GM18508 (cell line): ENCODE data around the gene MCFD2.
A peak's percentile ranks its signal among the peaks of the same experiment; 100 is the strongest.

Source experiments
- ATAC-seq: cut with Tn5 transposase; IDR thresholded peaks from one replicate; pipeline ENCODE4 v1.9.1; 2021; ENCODE audit warnings: moderate number of reproducible peaks; ENCODE audit not compliant: insufficient read depth, unreplicated experiment

MCFD2 gene

GRCh38 chr2:46939626-46940359 lies 24.2 kb upstream of the MCFD2 start:
- ATAC-seq = no peak

- ATAC-seq = no peak
Measured at GRCh38 chr2:46937471-46937901, 21.9 kb upstream of the MCFD2 start.

DNA sequence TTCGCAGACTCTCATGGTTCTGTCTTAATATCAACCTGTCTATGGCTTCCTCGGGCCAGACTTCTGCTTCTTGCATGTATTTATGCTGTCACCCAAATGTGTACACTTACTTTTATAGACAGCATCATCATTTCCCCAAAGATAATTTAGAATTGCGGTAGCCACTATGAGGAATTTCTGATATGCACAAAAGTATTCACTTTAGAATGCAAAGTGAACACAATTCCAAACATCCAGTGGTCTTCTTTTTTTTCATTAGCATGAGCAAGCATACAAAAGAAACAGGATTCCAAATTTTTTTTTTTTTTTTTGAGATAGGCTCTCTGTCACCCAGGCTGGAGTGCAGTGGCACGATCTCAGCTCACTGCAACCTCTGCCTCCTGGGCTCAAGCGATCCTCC lies 21.0 kb upstream of the MCFD2 start:
- ATAC-seq = no peak

DNA sequence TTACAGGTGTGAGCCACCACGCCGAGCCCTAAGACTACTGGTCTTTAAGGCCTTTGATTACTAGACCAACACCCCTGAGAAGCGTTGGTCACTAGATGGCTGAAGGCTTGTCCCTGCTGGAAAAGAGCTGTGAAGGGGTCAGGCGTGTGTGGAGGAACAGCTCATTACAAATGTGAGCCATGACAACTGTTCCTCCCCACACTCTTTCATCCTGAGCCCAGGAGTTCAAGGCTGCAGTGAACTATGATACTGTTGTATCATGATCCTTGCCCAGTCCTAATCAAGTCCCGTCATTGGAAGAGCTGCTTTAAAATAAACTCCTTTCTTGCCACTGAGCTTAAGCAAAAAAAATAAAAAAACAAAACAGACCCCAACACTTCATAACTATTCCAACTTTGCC lies 19.5 kb upstream of the MCFD2 start:
- no peak for ATAC-seq

GRCh38 chr2:46929612-46930011 lies 14.0 kb upstream of the MCFD2 start:
- ATAC-seq = no peak

DNA sequence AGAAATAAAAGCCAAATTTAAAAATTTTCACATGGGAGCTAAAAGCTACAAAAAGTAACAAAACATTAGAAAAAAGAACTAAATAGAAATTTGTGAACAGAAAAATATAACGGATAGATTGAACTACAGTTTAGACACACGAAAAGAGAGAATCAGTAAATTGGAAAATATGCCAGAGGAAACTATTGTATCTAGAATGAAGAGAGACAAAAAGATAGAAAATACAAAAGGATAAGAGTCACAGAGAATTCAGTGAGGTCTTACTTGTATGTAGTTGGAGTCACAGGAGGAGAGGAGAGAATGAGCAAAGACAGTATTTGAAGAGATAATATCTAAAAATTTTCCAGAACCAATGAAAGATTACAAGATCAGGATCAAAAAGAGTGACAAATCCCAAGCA lies 11.3 kb upstream of the MCFD2 start:
- ATAC-seq = no peak

- no peak for ATAC-seq
Measured at GRCh38 chr2:46925474-46926351, 10.1 kb upstream of the MCFD2 start.

DNA sequence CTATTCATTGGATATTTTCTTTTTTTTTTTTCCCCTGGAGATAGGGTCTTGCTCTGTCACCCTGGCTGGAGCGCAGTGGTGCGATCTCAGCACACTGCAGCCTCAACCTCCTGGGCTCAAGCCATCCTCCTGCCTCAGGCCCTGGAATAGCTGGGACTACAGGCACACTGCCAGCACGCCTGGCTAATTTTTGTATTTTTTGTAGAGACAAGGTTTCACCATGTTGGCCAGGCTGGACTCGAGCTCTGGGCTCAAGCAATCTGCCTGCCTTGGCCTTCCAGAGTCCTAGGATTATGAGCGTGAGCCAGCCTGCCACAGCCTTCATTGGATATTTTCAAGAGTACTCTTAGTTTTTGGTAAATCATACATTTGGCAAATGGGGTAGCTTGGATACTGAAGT lies 9.0 kb upstream of the MCFD2 start:
- no peak for ATAC-seq

- no peak for ATAC-seq
Measured at GRCh38 chr2:46924038-46924437, 8.4 kb upstream of the MCFD2 start.

GRCh38 chr2:46923041-46923528 lies 7.5 kb upstream of the MCFD2 start:
- no peak for ATAC-seq

GRCh38 chr2:46922606-46923005 lies 7.0 kb upstream of the MCFD2 start:
- ATAC-seq = no peak

DNA sequence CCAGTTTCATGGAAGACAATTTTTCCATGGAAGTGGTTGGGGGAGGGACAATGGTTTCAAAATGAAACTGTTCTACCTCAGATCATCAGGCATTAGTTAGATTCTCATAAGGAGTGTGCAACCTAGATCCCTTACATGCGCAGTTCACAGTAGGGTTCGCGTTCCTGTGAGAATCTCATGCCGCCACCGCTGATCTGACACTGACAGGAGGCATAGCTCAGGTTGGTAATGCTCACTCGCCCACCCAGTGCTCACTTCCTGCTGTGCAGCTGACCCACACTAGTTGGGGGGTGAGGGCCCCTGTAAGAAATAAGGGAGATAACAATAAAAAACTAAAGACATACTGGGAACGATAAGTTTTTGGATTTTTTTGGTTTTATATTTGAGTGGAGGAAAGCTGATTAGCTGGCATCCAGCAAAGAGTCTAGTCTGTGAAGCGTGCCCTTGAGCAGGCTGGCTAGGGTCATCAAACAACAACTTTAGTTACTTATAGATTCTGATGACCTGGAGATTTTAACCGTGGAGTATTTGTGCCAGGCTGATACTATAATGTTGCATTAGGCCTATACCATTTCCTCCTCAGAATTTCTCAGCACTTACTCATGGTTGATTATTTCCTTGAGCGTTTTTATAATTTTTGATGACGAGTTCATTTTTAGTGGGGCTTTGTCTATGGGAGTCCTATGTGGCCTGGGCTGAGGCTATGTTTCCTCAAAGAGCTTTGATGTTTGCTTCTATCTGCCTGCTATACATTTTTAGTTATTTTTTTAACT lies 6.3 kb upstream of the MCFD2 start:
- no peak for ATAC-seq

DNA sequence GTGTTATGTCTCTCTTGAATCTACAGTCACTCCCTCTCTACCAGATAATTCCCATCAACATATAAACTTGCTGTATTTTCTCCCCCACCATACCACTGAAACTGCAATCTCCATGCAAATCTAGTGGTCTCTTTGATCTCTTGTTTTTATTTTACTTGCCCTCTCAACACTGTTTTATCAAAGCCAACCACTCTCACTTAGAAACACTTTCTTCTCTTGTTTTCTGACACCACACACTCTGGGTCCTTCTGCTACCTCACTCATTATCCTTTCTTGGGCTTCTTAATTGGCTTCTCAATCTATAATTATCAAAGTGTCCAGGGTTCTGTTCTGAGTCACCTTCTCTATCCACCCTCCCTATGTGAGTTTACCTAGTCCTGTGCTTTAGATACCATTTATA lies 2.0 kb upstream of the MCFD2 start:
- ATAC-seq = no peak

- peak; percentile 70 for ATAC-seq
Measured at GRCh38 chr2:46915811-46916630, 415 bp upstream of the MCFD2 start.

GRCh38 chr2:46914578-46915230 lies 902 bp downstream of the MCFD2 start:
- ATAC-seq = no peak

DNA sequence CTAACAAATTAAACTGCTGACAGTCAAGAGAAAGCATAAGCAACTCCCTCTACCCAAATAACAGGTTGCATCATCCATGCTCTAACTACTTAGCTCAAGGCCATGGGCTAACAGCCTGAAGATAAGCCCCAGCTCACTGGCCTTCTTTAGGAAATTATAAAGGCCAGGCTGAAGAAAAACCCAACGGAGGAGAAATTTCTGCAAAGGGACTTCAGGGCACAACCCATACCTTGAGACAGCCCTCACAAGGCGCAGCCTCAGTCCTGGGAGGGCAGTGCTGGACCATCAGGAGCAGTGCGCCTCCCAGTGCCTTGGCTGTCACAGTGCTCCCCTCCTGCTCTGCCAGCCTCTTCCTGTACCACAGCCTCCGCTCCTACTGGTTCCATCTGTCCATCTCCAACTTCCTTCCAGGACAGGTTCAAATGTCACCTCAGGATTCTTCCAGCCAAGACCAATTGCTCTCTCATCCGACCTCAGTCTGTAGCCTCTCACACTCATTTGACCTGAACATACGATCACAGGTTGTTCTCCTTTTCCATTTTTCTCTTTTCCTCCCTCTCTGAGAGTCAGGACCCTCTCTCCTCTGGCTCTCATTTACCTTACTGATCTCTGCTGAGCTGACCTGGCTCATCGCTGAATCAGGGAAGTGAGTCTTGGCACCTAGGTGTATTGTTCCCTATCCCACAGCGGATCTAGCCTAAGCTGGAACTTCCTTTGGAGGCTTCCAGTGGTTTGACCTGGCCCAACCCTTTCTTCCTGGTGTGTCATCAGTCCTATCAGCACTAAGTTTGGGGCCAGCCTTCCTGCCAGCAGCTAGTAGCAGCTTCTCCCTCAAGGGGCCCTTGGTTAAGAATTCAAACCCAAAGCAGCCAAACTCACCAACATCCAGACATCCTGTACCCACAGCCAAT lies 1.9 kb downstream of the MCFD2 start:
- no peak for ATAC-seq

- peak; percentile 90 for ATAC-seq
Measured at GRCh38 chr2:46909771-46910419, 5.7 kb downstream of the MCFD2 start.

- no peak for ATAC-seq
Measured at GRCh38 chr2:46909150-46909549, 6.5 kb downstream of the MCFD2 start.
